Measurements from ENCODE around the gene AKT1.

GRCh38 chr14:104813286-104813685, 17.7 kb upstream of the AKT1 start:
- no peak for TF ChIP-seq POLR2A (IDR thresholded peaks at IDR 0.05)
- TF ChIP-seq CTCF (IDR thresholded peaks at IDR 0.05), result no peak
